GM19372 (cell line): Measurements from ENCODE around the gene NCKAP5.
"Not testable (repeated sequence)": the region's sequence is repeated elsewhere in the genome, so short reads cannot be mapped to it uniquely, and the experiment has no call there.

ENCODE experiments used
- ATAC-seq: cut with Tn5 transposase; IDR thresholded peaks from one replicate; pipeline ENCODE4 v1.9.1; 2021; ENCODE audit warnings: mild to moderate bottlenecking, low read depth, moderate library complexity; ENCODE audit not compliant: unreplicated experiment

The NCKAP5 gene

DNA sequence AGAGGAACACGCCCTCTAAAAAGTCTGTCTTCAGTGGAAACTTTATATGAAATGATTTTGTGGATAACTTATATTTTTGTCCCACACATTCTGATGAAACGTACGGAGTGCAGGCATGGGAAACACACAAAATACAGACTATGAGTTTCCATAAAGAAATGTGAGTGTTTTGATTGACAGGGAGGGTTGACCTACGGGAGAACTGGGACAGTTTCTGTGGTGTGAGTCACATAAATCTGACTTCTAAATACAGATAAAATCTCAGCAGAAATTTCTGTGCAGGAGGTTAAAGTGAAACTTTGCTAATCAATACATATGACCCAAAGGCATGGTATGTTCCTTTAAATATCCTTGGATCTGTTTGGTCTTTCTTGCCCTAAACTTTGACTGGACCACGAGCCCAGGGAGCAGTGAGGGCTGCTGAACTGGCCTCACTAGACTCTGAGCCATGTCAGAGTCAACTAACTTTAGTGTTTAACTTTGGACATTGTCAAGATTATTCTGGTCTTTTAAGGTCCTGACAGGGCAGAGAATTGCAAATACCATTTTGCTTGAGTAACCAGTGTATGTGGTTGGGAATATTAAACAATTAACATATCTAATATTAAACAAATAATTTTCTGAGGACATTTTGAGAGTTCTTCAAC lies 691.4 kb downstream of the NCKAP5 start:
- ATAC-seq = no peak

GRCh38 chr2:132875193-132875592 lies 693.1 kb downstream of the NCKAP5 start:
- ATAC-seq = no peak

GRCh38 chr2:132873738-132874137 lies 694.5 kb downstream of the NCKAP5 start:
- no peak for ATAC-seq

DNA sequence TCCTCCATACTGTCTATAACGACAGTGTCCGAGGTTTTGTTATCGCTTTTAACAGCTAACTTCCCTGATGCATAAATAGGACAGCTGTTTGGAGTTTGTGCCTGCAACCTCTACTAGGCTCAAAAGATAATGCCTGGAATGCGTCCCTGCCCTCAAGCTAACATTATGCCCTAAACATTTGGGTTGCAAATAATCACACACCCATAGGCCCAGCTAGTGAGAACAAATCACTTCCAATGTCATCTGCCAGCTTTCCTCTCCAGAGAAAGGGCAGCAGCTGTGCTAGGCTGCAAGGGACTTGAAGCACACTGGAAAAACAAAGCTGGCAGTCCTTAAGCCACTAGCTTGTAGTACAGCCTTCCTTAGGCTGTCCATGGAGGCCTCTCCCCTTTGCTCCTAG lies 696.4 kb downstream of the NCKAP5 start:
- no peak for ATAC-seq

GRCh38 chr2:132863961-132864360 lies 704.3 kb downstream of the NCKAP5 start:
- ATAC-seq = no peak

DNA sequence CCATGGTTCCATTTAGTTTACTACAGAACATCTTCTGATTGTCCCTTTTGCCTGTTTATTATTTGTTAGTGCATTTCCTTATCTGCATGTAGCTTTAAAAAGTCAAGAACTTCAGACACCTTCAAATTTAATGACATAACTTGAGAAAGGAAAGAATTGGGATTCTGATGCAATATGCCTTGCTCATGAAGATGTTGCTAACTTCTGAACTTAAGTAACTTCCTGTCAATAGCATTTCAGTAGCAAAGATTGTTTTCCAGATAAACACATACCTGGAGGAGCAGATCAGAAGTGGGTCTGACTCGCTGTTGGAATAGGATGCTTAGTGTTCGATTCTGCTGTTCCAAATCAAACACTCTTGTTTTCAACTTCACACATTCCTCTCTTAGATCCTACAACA lies 708.0 kb downstream of the NCKAP5 start:
- ATAC-seq = no peak

DNA sequence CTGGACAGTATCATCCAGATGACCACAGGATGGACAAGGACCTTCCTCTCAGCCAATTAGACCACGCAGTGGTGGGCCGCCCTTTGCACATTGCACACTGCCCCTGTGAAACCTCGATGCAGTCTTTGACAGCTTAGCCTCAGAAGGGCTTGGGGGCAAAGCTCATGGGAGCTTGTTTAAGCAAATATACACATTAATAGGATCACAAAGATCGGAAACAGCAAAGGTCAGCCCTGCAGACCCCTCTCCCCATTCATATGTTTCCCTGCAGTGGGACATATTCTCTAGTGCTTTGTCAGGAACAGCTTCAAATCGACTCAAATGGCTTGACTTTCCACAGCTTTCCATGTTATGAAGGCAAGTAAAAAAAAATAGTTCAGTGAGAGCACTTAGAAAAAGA lies 708.7 kb downstream of the NCKAP5 start:
- ATAC-seq = no peak

GRCh38 chr2:132857319-132857718 lies 710.9 kb downstream of the NCKAP5 start:
- no peak for ATAC-seq

DNA sequence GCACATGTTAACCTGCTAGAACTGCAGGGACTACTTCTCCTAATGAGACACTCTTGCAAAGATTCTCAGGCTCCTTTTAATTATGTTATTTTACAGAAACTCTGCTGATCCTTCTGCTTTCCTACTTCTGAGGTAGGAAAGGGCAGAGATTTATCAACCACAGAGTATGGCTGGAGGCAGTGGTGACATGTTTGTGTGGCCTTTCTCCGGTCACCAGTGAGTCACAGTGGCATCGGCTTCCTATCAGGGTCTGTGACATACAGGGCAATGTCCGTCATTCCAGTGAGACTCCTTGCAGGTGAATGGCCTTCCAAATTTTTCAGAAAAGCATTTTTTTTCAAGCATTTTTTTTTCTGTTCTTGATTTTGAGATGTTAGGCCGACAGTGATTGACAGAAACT lies 717.6 kb downstream of the NCKAP5 start:
- ATAC-seq = no peak

GRCh38 chr2:132849118-132849517 lies 719.1 kb downstream of the NCKAP5 start:
- ATAC-seq = no peak

DNA sequence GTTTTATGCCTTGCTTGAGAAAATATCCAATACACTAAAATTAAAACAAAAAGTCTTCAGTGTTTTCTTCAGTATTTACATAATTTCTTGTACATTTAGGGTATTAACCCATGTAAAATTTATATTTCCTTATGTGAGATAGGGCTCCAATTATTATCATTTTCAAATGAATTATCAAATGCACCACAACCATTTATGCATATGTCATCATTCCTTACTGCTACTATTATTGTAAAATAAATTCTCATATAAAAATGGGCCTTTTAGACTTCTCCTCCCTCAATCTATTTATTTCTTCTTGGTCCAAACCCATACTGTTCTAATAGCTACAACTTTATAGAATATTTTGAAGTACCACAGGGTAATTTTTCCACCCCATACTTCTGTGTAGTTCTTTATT lies 722.9 kb downstream of the NCKAP5 start:
- no peak for ATAC-seq

GRCh38 chr2:132844585-132844984 lies 723.7 kb downstream of the NCKAP5 start:
- ATAC-seq = no peak

DNA sequence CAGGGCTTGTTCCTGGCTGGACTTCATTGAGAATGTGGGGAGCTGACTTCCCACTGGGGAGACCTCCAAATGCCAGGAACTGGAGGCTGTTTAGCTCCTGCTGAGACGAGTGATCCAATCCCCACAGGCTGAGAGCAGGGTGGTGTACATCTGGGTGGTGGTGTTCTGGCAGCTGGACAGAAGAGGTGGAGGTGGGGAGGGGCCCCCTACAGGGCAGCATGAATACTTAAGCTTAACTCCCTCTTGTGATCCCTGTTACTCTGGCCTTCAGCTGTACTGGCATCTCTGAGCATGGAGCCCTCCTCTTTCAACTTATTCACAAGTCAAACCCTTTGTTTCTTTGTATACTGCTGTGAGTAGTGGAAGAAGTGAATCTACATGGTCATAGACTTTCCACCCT lies 730.5 kb downstream of the NCKAP5 start:
- no peak for ATAC-seq

GRCh38 chr2:132830321-132830827 lies 737.9 kb downstream of the NCKAP5 start:
- ATAC-seq = no peak

DNA sequence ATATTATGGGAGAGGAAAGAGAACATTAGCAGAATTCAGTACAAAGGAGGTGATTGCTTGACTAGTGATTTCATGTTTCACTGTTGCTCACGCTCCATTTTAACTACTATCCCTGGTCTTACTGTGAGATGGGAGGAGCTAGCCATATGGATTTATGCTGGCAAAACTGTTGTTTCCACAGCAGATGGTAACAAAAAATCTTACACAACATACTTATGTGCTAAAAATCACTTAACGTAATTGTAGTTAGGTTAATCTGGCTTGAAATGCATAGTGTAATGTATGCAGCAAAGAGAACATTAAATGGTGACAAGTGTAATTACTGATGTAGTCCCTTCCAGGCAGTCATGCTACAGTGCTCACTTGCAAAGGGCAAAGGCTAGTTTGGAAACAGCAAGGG lies 742.7 kb downstream of the NCKAP5 start:
- ATAC-seq = no peak

GRCh38 chr2:132824716-132825115 lies 743.5 kb downstream of the NCKAP5 start:
- ATAC-seq = no peak

GRCh38 chr2:132816234-132816633 lies 752.0 kb downstream of the NCKAP5 start:
- ATAC-seq = no peak

GRCh38 chr2:132815516-132815915 lies 752.7 kb downstream of the NCKAP5 start:
- no peak for ATAC-seq

GRCh38 chr2:132814651-132815050 lies 753.6 kb downstream of the NCKAP5 start:
- no peak for ATAC-seq

- no peak for ATAC-seq
These were observed 754.8 kb downstream of the NCKAP5 start for GRCh38 chr2:132813422-132813821.

- ATAC-seq = no peak
These were observed 756.9 kb downstream of the NCKAP5 start for GRCh38 chr2:132811148-132811915.

GRCh38 chr2:132809962-132810361 lies 758.3 kb downstream of the NCKAP5 start:
- not testable (repeated sequence) for ATAC-seq
